ENCODE results near the gene ELK1.

Gene ELK1

GRCh38 chrX:47596256-47596655 lies 54.1 kb downstream of the ELK1 start:
- Histone ChIP-seq H3K36me3 (ENCODE audit: insufficient read depth, low read length) (no peaks in the 10 kb centered on the region), H3K4me1 (ENCODE audit: insufficient read depth, low read length, severe bottlenecking) (no peaks in the 10 kb centered on the region), H3K9ac (ENCODE audit: low read length) (no peak overlapping the region), H3F3A (ENCODE audit: insufficient read depth, low read length) (no peaks in the 10 kb centered on the region), H2AFZ (ENCODE audit: low read length) (no peak overlapping the region), H3K4me2 (ENCODE audit: low read length) (no peak overlapping the region), H3K9me3 (ENCODE audit: low read length) (no peaks in the 10 kb centered on the region), H3K27me3 (ENCODE audit: insufficient read depth, low read length) (no peaks in the 10 kb centered on the region), H3K79me2 (ENCODE audit: insufficient read depth, low read length) (no peaks in the 10 kb centered on the region), H4K20me1 (ENCODE audit: insufficient read depth, low read length) (no peaks in the 10 kb centered on the region), H3K27ac (ENCODE audit: low read depth, low read length, poor library complexity, severe bottlenecking) (no peak overlapping the region), H3K9me2 (ENCODE audit: low read depth, low read length) (no peaks in the 10 kb centered on the region), H3K4me3 (ENCODE audit: low read depth, low read length, poor library complexity, severe bottlenecking) (no peak overlapping the region)
- TF ChIP-seq EZH2 (IDR thresholded peaks at IDR 0.05; ENCODE audit: borderline replicate concordance, low read length), result no peak

DNA sequence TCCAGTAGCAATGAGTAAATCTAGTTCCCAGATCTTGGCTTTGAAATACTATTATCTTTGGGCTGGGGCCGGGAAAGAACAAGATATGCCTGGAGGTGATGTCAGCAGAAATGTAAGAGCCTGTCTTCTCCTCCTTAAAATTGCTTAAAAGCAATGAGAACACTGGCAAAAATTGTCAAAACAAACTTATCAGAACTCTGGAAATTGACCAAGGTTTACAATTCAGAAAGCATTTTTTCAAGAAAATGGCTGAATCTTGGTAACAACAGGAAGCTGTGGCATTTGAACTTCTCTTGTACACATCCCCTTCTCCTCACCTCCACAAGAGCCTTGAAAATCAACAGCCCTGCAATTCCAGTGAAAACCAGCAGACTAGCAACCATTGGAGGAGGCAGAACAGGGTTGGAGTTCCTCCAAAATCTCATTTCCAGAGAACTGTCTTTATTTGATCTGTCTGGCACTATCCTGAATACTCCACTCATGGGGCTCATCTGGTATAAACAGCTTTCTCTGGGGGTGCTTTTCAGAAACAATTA lies 54.6 kb downstream of the ELK1 start:
- H3K4me1 ChIP-seq (ENCODE audit: insufficient read depth, low read length, severe bottlenecking), result no peaks in the 10 kb centered on the region
- no peaks in the 10 kb centered on the region for H3K9me3 ChIP-seq (ENCODE audit: low read length)
- no peak overlapping the region for H3K4me3 ChIP-seq (ENCODE audit: low read depth, low read length, poor library complexity, severe bottlenecking)
- H4K20me1 ChIP-seq (ENCODE audit: insufficient read depth, low read length), result no peaks in the 10 kb centered on the region
- TF ChIP-seq EZH2 (IDR thresholded peaks at IDR 0.05; ENCODE audit: borderline replicate concordance, low read length), result no peak
- TF ChIP-seq, protein P1, sequence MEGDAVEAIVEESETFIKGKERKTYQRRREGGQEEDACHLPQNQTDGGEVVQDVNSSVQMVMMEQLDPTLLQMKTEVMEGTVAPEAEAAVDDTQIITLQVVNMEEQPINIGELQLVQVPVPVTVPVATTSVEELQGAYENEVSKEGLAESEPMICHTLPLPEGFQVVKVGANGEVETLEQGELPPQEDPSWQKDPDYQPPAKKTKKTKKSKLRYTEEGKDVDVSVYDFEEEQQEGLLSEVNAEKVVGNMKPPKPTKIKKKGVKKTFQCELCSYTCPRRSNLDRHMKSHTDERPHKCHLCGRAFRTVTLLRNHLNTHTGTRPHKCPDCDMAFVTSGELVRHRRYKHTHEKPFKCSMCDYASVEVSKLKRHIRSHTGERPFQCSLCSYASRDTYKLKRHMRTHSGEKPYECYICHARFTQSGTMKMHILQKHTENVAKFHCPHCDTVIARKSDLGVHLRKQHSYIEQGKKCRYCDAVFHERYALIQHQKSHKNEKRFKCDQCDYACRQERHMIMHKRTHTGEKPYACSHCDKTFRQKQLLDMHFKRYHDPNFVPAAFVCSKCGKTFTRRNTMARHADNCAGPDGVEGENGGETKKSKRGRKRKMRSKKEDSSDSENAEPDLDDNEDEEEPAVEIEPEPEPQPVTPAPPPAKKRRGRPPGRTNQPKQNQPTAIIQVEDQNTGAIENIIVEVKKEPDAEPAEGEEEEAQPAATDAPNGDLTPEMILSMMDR (IDR thresholded peaks at IDR 0.05; ENCODE audit: low read length), result no peak
- no peak overlapping the region for H3K9ac ChIP-seq (ENCODE audit: low read length)
- no peaks in the 10 kb centered on the region for H3K9me2 ChIP-seq (ENCODE audit: low read depth, low read length)
- no peaks in the 10 kb centered on the region for H3K36me3 ChIP-seq (ENCODE audit: insufficient read depth, low read length)
- no peak overlapping the region for H3K27ac ChIP-seq (ENCODE audit: low read depth, low read length, poor library complexity, severe bottlenecking)
- no peak overlapping the region for H2AFZ ChIP-seq (ENCODE audit: low read length)
- no peaks in the 10 kb centered on the region for H3K27me3 ChIP-seq (ENCODE audit: insufficient read depth, low read length)
- no peak overlapping the region for H3K4me2 ChIP-seq (ENCODE audit: low read length)
- H3F3A ChIP-seq (ENCODE audit: insufficient read depth, low read length), result no peaks in the 10 kb centered on the region
- no peaks in the 10 kb centered on the region for H3K79me2 ChIP-seq (ENCODE audit: insufficient read depth, low read length)

DNA sequence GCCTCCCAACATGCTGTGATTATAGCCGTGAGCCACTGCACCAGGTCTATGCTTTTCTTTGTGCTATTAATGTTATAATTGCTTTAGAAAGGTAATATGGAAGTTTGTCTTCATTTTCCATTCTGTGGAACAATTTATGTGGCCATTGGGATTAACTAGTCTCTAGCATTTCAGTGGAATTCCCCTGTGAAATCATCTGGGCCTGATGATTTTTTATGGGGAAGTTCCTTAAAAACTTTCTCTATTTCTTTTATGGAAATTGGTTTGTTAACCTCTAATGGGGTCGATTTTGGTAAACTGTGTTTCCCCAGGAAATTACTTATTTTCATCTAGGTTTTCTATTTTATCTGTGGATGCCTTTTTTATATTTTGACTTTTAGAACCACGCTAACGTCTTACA lies 56.8 kb downstream of the ELK1 start:
- H3K9me2 ChIP-seq (ENCODE audit: low read depth, low read length), result no peaks in the 10 kb centered on the region
- no peaks in the 10 kb centered on the region for H3K27me3 ChIP-seq (ENCODE audit: insufficient read depth, low read length)

More for the DNA sequence above, 56.8 kb downstream of the ELK1 start:
- H3K36me3 ChIP-seq (ENCODE audit: insufficient read depth, low read length), result no peaks in the 10 kb centered on the region
- H3K27ac ChIP-seq (ENCODE audit: low read depth, low read length, poor library complexity, severe bottlenecking), result no peak overlapping the region
- H2AFZ ChIP-seq (ENCODE audit: low read length), result no peak overlapping the region
- no peaks in the 10 kb centered on the region for H3K9me3 ChIP-seq (ENCODE audit: low read length)
- no peaks in the 10 kb centered on the region for H4K20me1 ChIP-seq (ENCODE audit: insufficient read depth, low read length)
- no peak overlapping the region for H3K4me3 ChIP-seq (ENCODE audit: low read depth, low read length, poor library complexity, severe bottlenecking)
- H3F3A ChIP-seq (ENCODE audit: insufficient read depth, low read length), result no peaks in the 10 kb centered on the region
- TF ChIP-seq, protein P1 (IDR thresholded peaks at IDR 0.05; ENCODE audit: low read length), result no peak
- TF ChIP-seq EZH2 (IDR thresholded peaks at IDR 0.05; ENCODE audit: borderline replicate concordance, low read length), result no peak
- no peaks in the 10 kb centered on the region for H3K4me1 ChIP-seq (ENCODE audit: insufficient read depth, low read length, severe bottlenecking)
- H3K4me2 ChIP-seq (ENCODE audit: low read length), result no peak overlapping the region
- no peak overlapping the region for H3K9ac ChIP-seq (ENCODE audit: low read length)
- H3K79me2 ChIP-seq (ENCODE audit: insufficient read depth, low read length), result no peaks in the 10 kb centered on the region

All from OCI-LY1 (cell line).